NB4 (cell line): ENCODE data around the gene RASA3.

ENCODE experiments used
- CTCF ChIP-seq: IDR thresholded peaks from one replicate; pipeline ENCODE4 v1.5.1; 2012; ENCODE audit warnings: low read depth, low read length
- MAX ChIP-seq: IDR thresholded peaks from 2 replicates; pipeline ENCODE4 v1.6.1; 2011; ENCODE audit warnings: low read depth, low read length

- TF ChIP-seq CTCF (no peak), MAX (no peak)
Measured at GRCh38 chr13:113976711-113977684, 155.4 kb downstream of the RASA3 start.
